T-cell (primary cell): ENCODE data around the gene PTPRR. TPM values are rescaled to one million over a fixed set of nuclear protein-coding genes. Genes with fewer than 3 reads are reported as not detected.

ENCODE experiments used
- ATAC-seq, 4 experiments: fragments of 200-7000 bp in 3 of 4; fragments of 150-1000 bp in 1 of 4; cut with Tn5 transposase; replicated peaks in 1 of 4; 1 replicate in 3 of 4; 2 replicates in 1 of 4; pipeline ENCODE4 v1.10.0; 2021; ENCODE audit warnings: moderate library complexity in 3 of 4, mild to moderate bottlenecking in 2 of 4, moderate number of reproducible peaks in 1 of 4
- CTCF ChIA-PET, 2 donors: fragments of 300-600 bp; sonication (Branson Sonifier 250); formaldehyde crosslinking; loops; one replicate each; lab custom pipeline; 2022; ENCODE audit warnings: antibody characterized with exemption in 2 of 2; lab: Charles Lee
- POLR2A ChIA-PET, 2 donors: fragments of 300-600 bp; sonication (Branson Sonifier 250); formaldehyde crosslinking; loops; one replicate each; lab custom pipeline; 2022; ENCODE audit warnings: antibody characterized with exemption in 2 of 2; lab: Charles Lee
- DNase-seq, 35 experiments: peaks; one replicate each; pipeline versions ENCODE4 v3.0.0 to v3.0.0-alpha.2; 2013 to 2023
- H3K27ac ChIP-seq: one replicate; pipeline ENCODE4 v1.5.1; 2013; ENCODE audit warnings: low read length
- H3K27me3 ChIP-seq, 2 experiments: replicated peaks in 1 of 2; 1 replicate in 1 of 2; 2 replicates in 1 of 2; pipeline versions ENCODE4 v1.6.1 to v1.7.0; 2013; ENCODE audit warnings: low read length in 1 of 2, mixed read lengths in 1 of 2; ENCODE audit not compliant: control insufficient read depth in 2 of 2, insufficient read depth in 2 of 2; ENCODE audit errors: extremely low read depth in 1 of 2
- H3K36me3 ChIP-seq, 2 donors: 1 replicate in 1 of 2; 2 replicates in 1 of 2; pipeline versions ENCODE4 v1.6.1 to v1.7.0; 2013; ENCODE audit warnings: low read length in 1 of 2; ENCODE audit not compliant: control insufficient read depth in 2 of 2, insufficient read depth in 1 of 2; ENCODE audit errors: extremely low read depth in 1 of 2
- H3K4me1 ChIP-seq, 2 experiments: 1 replicate in 1 of 2; 2 replicates in 1 of 2; pipeline versions ENCODE4 v1.6.1 to v1.7.0; 2013; ENCODE audit warnings: low read length in 2 of 2, mixed read lengths in 1 of 2; ENCODE audit not compliant: insufficient read depth in 2 of 2, control insufficient read depth in 1 of 2; ENCODE audit errors: extremely low read depth in 1 of 2
- H3K4me3 ChIP-seq, 2 donors: 1 replicate in 1 of 2; 2 replicates in 1 of 2; pipeline versions ENCODE4 v1.5.1 to v1.7.0; 2013; ENCODE audit warnings: mild to moderate bottlenecking in 2 of 2, low read length in 1 of 2, moderate library complexity in 1 of 2; ENCODE audit not compliant: control insufficient read depth in 1 of 2; ENCODE audit errors: extremely low read depth in 1 of 2
- H3K9me3 ChIP-seq: 2 replicates; pipeline ENCODE4 v1.7.0; 2013
- H3K27ac Mint-ChIP-seq, 2 donors: one replicate each; pipeline ENCODE4 v1.8.0; 2020 to 2021; ENCODE audit warnings: mild to moderate bottlenecking in 2 of 2, mixed read lengths in 2 of 2
- H3K27me3 Mint-ChIP-seq, 2 donors: one replicate each; pipeline ENCODE4 v1.8.0; 2021 to 2022; ENCODE audit warnings: mixed read lengths in 2 of 2
- H3K36me3 Mint-ChIP-seq: one replicate; pipeline ENCODE4 v1.8.0; 2021; ENCODE audit warnings: mixed read lengths
- H3K4me1 Mint-ChIP-seq, 3 donors: one replicate each; pipeline ENCODE4 v1.8.0; 2020 to 2022; ENCODE audit warnings: mixed read lengths in 3 of 3, mild to moderate bottlenecking in 1 of 3
- H3K4me3 Mint-ChIP-seq, 3 donors: one replicate each; pipeline ENCODE4 v1.8.0; 2020 to 2022; ENCODE audit warnings: mild to moderate bottlenecking in 3 of 3, mixed read lengths in 3 of 3, moderate library complexity in 3 of 3
- H3K9me3 Mint-ChIP-seq, 3 donors: one replicate each; pipeline ENCODE4 v1.8.0; 2020 to 2022; ENCODE audit warnings: mixed read lengths in 3 of 3
- WGBS: methylation state at CpG from one replicate; pipeline ENCODE4 v1.1.5; 2013; ENCODE audit warnings: missing lambda C conversion rate; ENCODE audit not compliant: insufficient coverage; 5-methylcytosine and 5-hydroxymethylcytosine counted together
- total RNA-seq, 35 experiments: library from RNA in 6 of 35; stranded (reverse) in 6 of 35; fragments of 120-200 nt in 1 of 35; gene quantifications; one replicate each; pipeline versions ENCODE4 v1.2.1 to v1.2.4 and lab custom pipeline; 2013 to 2026

The PTPRR gene
- total RNA-seq, 5 donors from 2014 or later (not counting 1 experiment from before 2014, with no cell fraction given) = not detected

GRCh38 chr12:70609739-70610491 lies 310.6 kb downstream of the PTPRR start:
- H3K4me1 ChIP-seq = peaks cover 0 to 5% of the 10 kb centered on the region in 2 experiments
- peak in 1 of 35 experiments; percentile 1 for DNase-seq
- H3K27ac ChIP-seq = no peak overlapping the region
- no peaks in the 10 kb centered on the region for H3K9me3 Mint-ChIP-seq
- no peak overlapping the region for H3K27ac Mint-ChIP-seq
- CTCF ChIA-PET = interaction anchor here in 1 of 2 donors (0.6 kb wide), 1 partner anchor 34 kb away, joined by 4 read pairs; no protein-coding TSS in a partner anchor
- peak overlapping the region in 2 of 3 donors; percentile 41 to 45 for H3K4me3 Mint-ChIP-seq
- peaks cover 4 to 19% of the 10 kb centered on the region in 2 experiments for H3K27me3 ChIP-seq
- WGBS = 3% methylated on average over 62 of the region's 63 CpGs
- H3K27me3 Mint-ChIP-seq = peaks cover 44% of the 10 kb centered on the region in 2 donors
- POLR2A ChIA-PET = no interaction called here
- H3K4me1 Mint-ChIP-seq = peaks cover 0 to 8% (median 7%) of the 10 kb centered on the region in 3 donors
- no peaks in the 10 kb centered on the region for H3K9me3 ChIP-seq
- H3K36me3 Mint-ChIP-seq = no peaks in the 10 kb centered on the region
- H3K36me3 ChIP-seq = no peaks in the 10 kb centered on the region
- peak overlapping the region in 1 of 2 donors; percentile 29 for H3K4me3 ChIP-seq
- no peak for ATAC-seq

GRCh38 chr12:70609203-70609602 lies 311.3 kb downstream of the PTPRR start:
- Mint-ChIP-seq H3K36me3 (no peaks in the 10 kb centered on the region), H3K9me3 (no peaks in the 10 kb centered on the region), H3K27me3 (peaks cover 44 to 47% of the 10 kb centered on the region in 2 donors), H3K4me3 (peak overlapping the region in 2 of 3 donors; percentile 10 to 21), H3K4me1 (peaks cover 0 to 8% (median 7%) of the 10 kb centered on the region in 3 donors), H3K27ac (no peak overlapping the region)
- H3K9me3 ChIP-seq = no peaks in the 10 kb centered on the region
- H3K36me3 ChIP-seq = no peaks in the 10 kb centered on the region
- ATAC-seq (no peak), DNase-seq (no peak)
- no peak overlapping the region for H3K27ac ChIP-seq
- peaks cover 4 to 19% of the 10 kb centered on the region in 2 experiments for H3K27me3 ChIP-seq
- peak overlapping the region in 1 of 2 donors; percentile 29 for H3K4me3 ChIP-seq
- peaks cover 0 to 5% of the 10 kb centered on the region in 2 experiments for H3K4me1 ChIP-seq
- ChIA-PET POLR2A (no interaction called here), CTCF (no interaction called here)
- WGBS = 94% methylated on average over 2 of the region's 2 CpGs

GRCh38 chr12:70608184-70608583 lies 312.4 kb downstream of the PTPRR start:
- peaks cover 0 to 8% (median 7%) of the 10 kb centered on the region in 3 donors for H3K4me1 Mint-ChIP-seq
- Histone ChIP-seq H3K9me3 (no peaks in the 10 kb centered on the region), H3K4me3 (no peak overlapping the region), H3K27ac (no peak overlapping the region), H3K4me1 (peaks cover 0 to 5% of the 10 kb centered on the region in 2 experiments), H3K36me3 (no peaks in the 10 kb centered on the region), H3K27me3 (peaks cover 4 to 19% of the 10 kb centered on the region in 2 experiments)
- no CpG with 5 or more reads among the region's 1 CpG for WGBS
- H3K27me3 Mint-ChIP-seq = peaks cover 38 to 41% of the 10 kb centered on the region in 2 donors
- peak overlapping the region in 1 of 2 donors; percentile 25 for H3K27ac Mint-ChIP-seq
- ChIA-PET POLR2A (no interaction called here), CTCF (no interaction called here)
- no peaks in the 10 kb centered on the region for H3K36me3 Mint-ChIP-seq
- H3K4me3 Mint-ChIP-seq = no peak overlapping the region
- no peak for ATAC-seq
- no peaks in the 10 kb centered on the region for H3K9me3 Mint-ChIP-seq
- DNase-seq = no peak

- peaks cover 0 to 8% (median 7%) of the 10 kb centered on the region in 3 donors for H3K4me1 Mint-ChIP-seq
- POLR2A ChIA-PET = no interaction called here
Observed at GRCh38 chr12:70607107-70607506, 313.4 kb downstream of the PTPRR start.

GRCh38 chr12:70605976-70606375 lies 314.6 kb downstream of the PTPRR start:
- WGBS = 88% methylated on average over 3 of the region's 5 CpGs
- no peaks in the 10 kb centered on the region for H3K36me3 Mint-ChIP-seq
- ChIA-PET CTCF (no interaction called here), POLR2A (no interaction called here)
- ATAC-seq (no peak), DNase-seq (no peak)
- peaks cover 30 to 31% of the 10 kb centered on the region in 2 donors for H3K27me3 Mint-ChIP-seq
- H3K4me3 Mint-ChIP-seq = no peak overlapping the region
- no peak overlapping the region for H3K27ac Mint-ChIP-seq
- Histone ChIP-seq H3K4me3 (no peak overlapping the region), H3K9me3 (no peaks in the 10 kb centered on the region), H3K4me1 (peaks cover 0 to 5% of the 10 kb centered on the region in 2 experiments), H3K27me3 (peaks cover 4 to 15% of the 10 kb centered on the region in 2 experiments), H3K27ac (no peak overlapping the region), H3K36me3 (no peaks in the 10 kb centered on the region)
- peaks cover 0 to 8% (median 7%) of the 10 kb centered on the region in 3 donors for H3K4me1 Mint-ChIP-seq
- no peaks in the 10 kb centered on the region for H3K9me3 Mint-ChIP-seq

More at GRCh38 chr12:70607107-70607506, 313.4 kb downstream of the PTPRR start:
- H3K4me3 Mint-ChIP-seq = no peak overlapping the region
- no peak overlapping the region for H3K27ac ChIP-seq
- H3K9me3 ChIP-seq = no peaks in the 10 kb centered on the region
- no peaks in the 10 kb centered on the region for H3K9me3 Mint-ChIP-seq
- no peaks in the 10 kb centered on the region for H3K36me3 ChIP-seq
- CTCF ChIA-PET = no interaction called here
- H3K4me1 ChIP-seq = peaks cover 0 to 5% of the 10 kb centered on the region in 2 experiments
- H3K36me3 Mint-ChIP-seq = no peaks in the 10 kb centered on the region
- peaks cover 35 to 38% of the 10 kb centered on the region in 2 donors for H3K27me3 Mint-ChIP-seq
- DNase-seq (no peak), ATAC-seq (no peak)
- H3K27ac Mint-ChIP-seq = no peak overlapping the region
- peaks cover 4 to 19% of the 10 kb centered on the region in 2 experiments for H3K27me3 ChIP-seq
- no peak overlapping the region for H3K4me3 ChIP-seq

DNA sequence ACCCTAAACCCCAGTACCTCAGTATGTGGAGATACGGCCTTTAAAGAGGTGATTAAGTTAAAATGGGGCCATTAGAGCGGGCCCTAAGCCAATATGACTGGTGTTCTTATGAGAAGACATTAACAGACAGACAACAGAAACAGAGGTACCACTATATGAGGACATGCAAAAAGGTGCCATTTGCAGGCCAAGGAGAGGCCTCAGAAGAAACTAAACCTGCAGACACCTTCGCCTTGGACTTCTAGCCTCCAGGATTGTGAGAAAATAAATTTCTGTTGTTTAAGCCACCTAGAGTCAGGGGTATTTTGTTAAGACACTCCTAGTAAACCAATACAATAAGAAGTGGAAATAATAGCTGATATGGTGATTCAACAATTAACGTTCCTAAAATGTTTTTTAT lies 315.9 kb downstream of the PTPRR start:
- ATAC-seq = no peak
- Mint-ChIP-seq H3K4me3 (no peak overlapping the region), H3K4me1 (peaks cover 0 to 4% (median 2%) of the 10 kb centered on the region in 3 donors), H3K9me3 (no peaks in the 10 kb centered on the region), H3K27me3 (peaks cover 23 to 28% of the 10 kb centered on the region in 2 donors), H3K36me3 (no peaks in the 10 kb centered on the region), H3K27ac (no peak overlapping the region)
- Histone ChIP-seq H3K4me1 (peaks cover 0 to 5% of the 10 kb centered on the region in 2 experiments), H3K27ac (no peak overlapping the region), H3K27me3 (peaks cover 2 to 11% of the 10 kb centered on the region in 2 experiments), H3K4me3 (no peak overlapping the region), H3K9me3 (no peaks in the 10 kb centered on the region), H3K36me3 (no peaks in the 10 kb centered on the region)
- WGBS = no CpG with 5 or more reads among the region's 4 CpGs
- POLR2A ChIA-PET = no interaction called here
- no peak for DNase-seq
- CTCF ChIA-PET = no interaction called here
